Esophagus squamous epithelium (tissue), 5 donors: ENCODE data around the gene ACTN4. TPM values are rescaled to one million over a fixed set of nuclear protein-coding genes. Genes with fewer than 3 reads are reported as not detected.

Experiments used
- DNase-seq: peaks from one replicate; lab custom pipeline; 2025; lab: John Stamatoyannopoulos, UW
- H3K27ac ChIP-seq, 4 donors: fragments of 200-600 bp; sonication (generic); one replicate each; pipeline ENCODE4 v1.5.1; 2016 to 2019; ENCODE audit warnings: mild to moderate bottlenecking in 1 of 4
- H3K27me3 ChIP-seq, 4 donors: fragments of 200-600 bp; sonication (generic); 1 replicate in 3 of 4; 2 replicates in 1 of 4; pipeline versions ENCODE4 v1.5.1 to v1.6.0; 2017 to 2021; ENCODE audit warnings: antibody characterized with exemption in 1 of 4
- H3K36me3 ChIP-seq, 3 donors: fragments of 200-600 bp; sonication (generic); one replicate each; pipeline ENCODE4 v1.5.1; 2016 to 2019
- H3K4me1 ChIP-seq, 3 donors: fragments of 200-600 bp; sonication (generic); one replicate each; pipeline ENCODE4 v1.5.1; 2017 to 2019
- H3K4me3 ChIP-seq, 4 donors: fragments of 200-600 bp; sonication (generic); 1 replicate in 3 of 4; 2 replicates in 1 of 4; pipeline ENCODE4 v1.5.1; 2016 to 2019; ENCODE audit warnings: mild to moderate bottlenecking in 2 of 4, moderate library complexity in 1 of 4
- H3K9me3 ChIP-seq, 3 donors: fragments of 200-600 bp; sonication (generic); one replicate each; pipeline ENCODE4 v1.5.1; 2016 to 2019
- CTCF ChIP-seq, 6 experiments: fragments of 450-650 bp in 4 of 6; fragments of 200-600 bp in 2 of 6; sonication (generic) in 2 of 6; IDR thresholded peaks; one replicate each; pipeline ENCODE4 v1.5.1; 2016 to 2019; ENCODE audit warnings: antibody characterized with exemption in 6 of 6, mild to moderate bottlenecking in 4 of 6, moderate library complexity in 4 of 6
- POLR2A ChIP-seq, 4 donors: fragments of 450-650 bp; IDR thresholded peaks; one replicate each; pipeline ENCODE4 v1.6.1; 2017; ENCODE audit warnings: antibody characterized with exemption in 4 of 4, mild to moderate bottlenecking in 4 of 4, moderate library complexity in 3 of 4
- WGBS, 2 donors: methylation state at CpG; one replicate each; pipeline ENCODE4 v1.1.5; 2018; 5-methylcytosine and 5-hydroxymethylcytosine counted together
- intact Hi-C: fragments of 100-400 bp; cut with DNase I; formaldehyde crosslinking; loops from one replicate; pipeline ENCODE4 v1.15.0; 2022
- total RNA-seq, 4 donors: library from RNA; depleted of rRNA; stranded (reverse); fragments of >200 nt; gene quantifications; one replicate each; pipeline ENCODE4 v1.1.0, GENCODE V29; 2016
- donor health status: DM: yes; HTN: yes; CAD: no.

ACTN4 gene
- total RNA-seq, 4 donors from 2014 or later = 302 to 705 (median 414) TPM

GRCh38 chr19:38615007-38615581, 32.4 kb upstream of the ACTN4 start:
- Histone ChIP-seq H3K9me3 (no peaks in the 10 kb centered on the region), H3K27ac (no peak overlapping the region), H3K4me3 (no peak overlapping the region), H3K4me1 (peaks cover 14 to 19% (median 16%) of the 10 kb centered on the region in 3 donors), H3K36me3 (peaks cover 0 to 3% (median 0%) of the 10 kb centered on the region in 3 donors), H3K27me3 (no peaks in the 10 kb centered on the region)
- no peak for DNase-seq
- TF ChIP-seq POLR2A (IDR thresholded peaks at IDR 0.05) (no peak), CTCF (IDR thresholded peaks at IDR 0.05) (no peak)
- WGBS, 2 donors = 71 to 75% methylated on average over 7 of the region's 7 CpGs
- intact Hi-C loops = no loop called here

GRCh38 chr19:38616265-38616664, 31.2 kb upstream of the ACTN4 start:
- TF ChIP-seq CTCF (IDR thresholded peaks at IDR 0.05) (no peak), POLR2A (IDR thresholded peaks at IDR 0.05) (no peak)
- DNase-seq = no peak
- peaks cover 16 to 28% (median 18%) of the 10 kb centered on the region in 3 donors for H3K4me1 ChIP-seq
- 82 to 92% methylated on average over 6 of the region's 6 CpGs for WGBS, 2 donors
- no peak overlapping the region for H3K27ac ChIP-seq
- H3K9me3 ChIP-seq = no peaks in the 10 kb centered on the region
- intact Hi-C loops = no loop called here
- H3K27me3 ChIP-seq = no peaks in the 10 kb centered on the region
- H3K36me3 ChIP-seq = peaks cover 6 to 15% (median 7%) of the 10 kb centered on the region in 3 donors
- H3K4me3 ChIP-seq = no peak overlapping the region

GRCh38 chr19:38617283-38617763, 30.1 kb upstream of the ACTN4 start:
- H3K9me3 ChIP-seq = no peaks in the 10 kb centered on the region
- peak overlapping the region; percentile 9 to 97 (median 88) for H3K27ac ChIP-seq
- peak overlapping the region in 3 of 4 donors; percentile 83 to 98 (median 96) for H3K4me3 ChIP-seq
- H3K4me1 ChIP-seq = peaks cover 16 to 33% (median 18%) of the 10 kb centered on the region in 3 donors
- intact Hi-C loops = no loop called here
- TF ChIP-seq POLR2A (IDR thresholded peaks at IDR 0.05) = no peak
- no peak for TF ChIP-seq CTCF (IDR thresholded peaks at IDR 0.05)
- no peak for DNase-seq
- 62 to 66% methylated on average over 9 of the region's 9 CpGs for WGBS, 2 donors
- peaks cover 9 to 25% (median 14%) of the 10 kb centered on the region in 3 donors for H3K36me3 ChIP-seq
- H3K27me3 ChIP-seq = no peaks in the 10 kb centered on the region

GRCh38 chr19:38617764-38618589, 29.5 kb upstream of the ACTN4 start, which contains the start of gene MAP4K1:
TSS of gene MAP4K1 (minus strand) at chr19:38617953. CDS start at chr19:38617895, 58 bp downstream.
- WGBS, 2 donors = 36 to 53% methylated on average over 12 to 13 of the region's 28 CpGs
- H3K4me3 ChIP-seq = peak within 1 kb of the TSS; percentile 62 to 98 (median 90)
- no peak for TF ChIP-seq POLR2A (IDR thresholded peaks at IDR 0.05)
- no peak for TF ChIP-seq CTCF (IDR thresholded peaks at IDR 0.05)
- H3K36me3 ChIP-seq = peaks cover 9 to 32% (median 14%) of the 10 kb centered on the region in 3 donors
- H3K27me3 ChIP-seq = no peaks in the 10 kb centered on the region
- intact Hi-C loops = no loop called here
- H3K4me1 ChIP-seq = peaks cover 16 to 33% (median 18%) of the 10 kb centered on the region in 3 donors
- peak; percentile 54 for DNase-seq
- H3K9me3 ChIP-seq = no peaks in the 10 kb centered on the region
- H3K27ac ChIP-seq = peak within 1 kb of the TSS; percentile 84 to 97 (median 90)
